Lower lobe of right lung (tissue), 2 donors: ENCODE data around the gene MED12L. TPM values are rescaled to one million over a fixed set of nuclear protein-coding genes. Genes with fewer than 3 reads are reported as not detected.

Source experiments
- ATAC-seq, 2 donors: fragments of 200-7000 bp; cut with Tn5 transposase; one replicate each; pipeline ENCODE4 v1.9.1; 2020 to 2022; ENCODE audit warnings: mild to moderate bottlenecking in 2 of 2, moderate library complexity in 2 of 2
- DNase-seq: peaks from one replicate; pipeline ENCODE4 v3.0.0-alpha.2; 2020
- H3K27ac ChIP-seq: fragments of 200-600 bp; one replicate; pipeline ENCODE4 v1.8.0; 2022
- H3K27me3 ChIP-seq: fragments of 200-600 bp; one replicate; pipeline ENCODE4 v1.8.0; 2022; ENCODE audit warnings: low read depth
- H3K36me3 ChIP-seq: fragments of 200-600 bp; one replicate; pipeline ENCODE4 v1.8.0; 2022; ENCODE audit warnings: mild to moderate bottlenecking
- H3K4me1 ChIP-seq: fragments of 200-600 bp; one replicate; pipeline ENCODE4 v1.8.0; 2022
- H3K4me3 ChIP-seq: fragments of 200-600 bp; one replicate; pipeline ENCODE4 v1.8.0; 2022; ENCODE audit warnings: mild to moderate bottlenecking
- H3K9me3 ChIP-seq: fragments of 200-600 bp; one replicate; pipeline ENCODE4 v1.8.0; 2022
- intact Hi-C: fragments of 100-400 bp; cut with DNase I; formaldehyde crosslinking; loops from one replicate; pipeline ENCODE4 v1.11.0; 2022
- total RNA-seq: library from RNA; stranded (reverse); fragmentation: NEBNext Ultra II Directional; extraction: Animal tissue kit (Norgen Biotek cat#: 25700); gene quantifications from one replicate; pipeline ENCODE4 v1.2.1, GENCODE V29; 2021
- TF ChIP-seq, protein P1 (sequence below): fragments of 200-600 bp; IDR thresholded peaks from one replicate; pipeline ENCODE4 v1.8.0; 2022; ENCODE audit warnings: antibody characterized with exemption, mild to moderate bottlenecking
- donor health status: DM: no; HTN: yes; CAD: no; lungs with severe emphysema.

Gene MED12L
- total RNA-seq, 1 donor from 2014 or later: 0.44 TPM

DNA sequence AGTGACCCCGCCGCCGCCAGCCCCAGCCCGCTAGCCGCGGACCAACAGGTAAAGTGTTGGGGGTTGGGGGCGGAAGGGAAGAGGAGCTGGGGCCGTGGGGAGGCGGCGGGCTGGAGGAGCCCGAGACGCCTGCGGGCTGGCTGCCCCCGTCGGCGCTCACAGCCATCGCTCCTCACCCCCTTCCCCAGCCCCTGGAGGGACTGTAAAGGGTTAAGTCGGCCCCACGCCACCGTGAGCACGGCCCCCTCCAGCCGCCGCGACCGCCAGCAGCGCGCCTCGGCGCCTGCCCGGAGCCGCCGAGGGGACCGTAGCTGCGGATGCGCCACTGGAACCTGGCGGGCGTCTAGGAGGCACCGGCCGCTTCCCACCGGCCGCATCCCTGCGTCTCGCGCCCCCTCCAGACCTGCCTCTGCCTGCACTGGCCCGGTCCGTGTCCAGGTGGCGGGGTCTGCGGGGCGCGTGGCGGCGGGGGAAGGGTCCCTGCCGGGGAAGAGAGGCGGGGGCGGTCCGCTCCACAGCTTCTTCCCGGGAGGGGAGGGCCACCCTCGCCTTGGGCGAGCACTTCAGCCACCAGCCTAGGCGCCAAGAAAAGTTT is 522 bp downstream of the MED12L start:
- Histone ChIP-seq H3K27me3 (peaks cover 41% of the 10 kb centered on the region), H3K36me3 (no peaks in the 10 kb centered on the region), H3K4me3 (peak overlapping the region; percentile 61), H3K27ac (no peak overlapping the region), H3K9me3 (no peaks in the 10 kb centered on the region), H3K4me1 (peaks cover 21% of the 10 kb centered on the region)
- ATAC-seq: peak; percentile 55 to 57
- TF ChIP-seq, protein P1, sequence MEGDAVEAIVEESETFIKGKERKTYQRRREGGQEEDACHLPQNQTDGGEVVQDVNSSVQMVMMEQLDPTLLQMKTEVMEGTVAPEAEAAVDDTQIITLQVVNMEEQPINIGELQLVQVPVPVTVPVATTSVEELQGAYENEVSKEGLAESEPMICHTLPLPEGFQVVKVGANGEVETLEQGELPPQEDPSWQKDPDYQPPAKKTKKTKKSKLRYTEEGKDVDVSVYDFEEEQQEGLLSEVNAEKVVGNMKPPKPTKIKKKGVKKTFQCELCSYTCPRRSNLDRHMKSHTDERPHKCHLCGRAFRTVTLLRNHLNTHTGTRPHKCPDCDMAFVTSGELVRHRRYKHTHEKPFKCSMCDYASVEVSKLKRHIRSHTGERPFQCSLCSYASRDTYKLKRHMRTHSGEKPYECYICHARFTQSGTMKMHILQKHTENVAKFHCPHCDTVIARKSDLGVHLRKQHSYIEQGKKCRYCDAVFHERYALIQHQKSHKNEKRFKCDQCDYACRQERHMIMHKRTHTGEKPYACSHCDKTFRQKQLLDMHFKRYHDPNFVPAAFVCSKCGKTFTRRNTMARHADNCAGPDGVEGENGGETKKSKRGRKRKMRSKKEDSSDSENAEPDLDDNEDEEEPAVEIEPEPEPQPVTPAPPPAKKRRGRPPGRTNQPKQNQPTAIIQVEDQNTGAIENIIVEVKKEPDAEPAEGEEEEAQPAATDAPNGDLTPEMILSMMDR: no peak
- DNase-seq: peak; percentile 53
- intact Hi-C loops: no loop called here

DNA sequence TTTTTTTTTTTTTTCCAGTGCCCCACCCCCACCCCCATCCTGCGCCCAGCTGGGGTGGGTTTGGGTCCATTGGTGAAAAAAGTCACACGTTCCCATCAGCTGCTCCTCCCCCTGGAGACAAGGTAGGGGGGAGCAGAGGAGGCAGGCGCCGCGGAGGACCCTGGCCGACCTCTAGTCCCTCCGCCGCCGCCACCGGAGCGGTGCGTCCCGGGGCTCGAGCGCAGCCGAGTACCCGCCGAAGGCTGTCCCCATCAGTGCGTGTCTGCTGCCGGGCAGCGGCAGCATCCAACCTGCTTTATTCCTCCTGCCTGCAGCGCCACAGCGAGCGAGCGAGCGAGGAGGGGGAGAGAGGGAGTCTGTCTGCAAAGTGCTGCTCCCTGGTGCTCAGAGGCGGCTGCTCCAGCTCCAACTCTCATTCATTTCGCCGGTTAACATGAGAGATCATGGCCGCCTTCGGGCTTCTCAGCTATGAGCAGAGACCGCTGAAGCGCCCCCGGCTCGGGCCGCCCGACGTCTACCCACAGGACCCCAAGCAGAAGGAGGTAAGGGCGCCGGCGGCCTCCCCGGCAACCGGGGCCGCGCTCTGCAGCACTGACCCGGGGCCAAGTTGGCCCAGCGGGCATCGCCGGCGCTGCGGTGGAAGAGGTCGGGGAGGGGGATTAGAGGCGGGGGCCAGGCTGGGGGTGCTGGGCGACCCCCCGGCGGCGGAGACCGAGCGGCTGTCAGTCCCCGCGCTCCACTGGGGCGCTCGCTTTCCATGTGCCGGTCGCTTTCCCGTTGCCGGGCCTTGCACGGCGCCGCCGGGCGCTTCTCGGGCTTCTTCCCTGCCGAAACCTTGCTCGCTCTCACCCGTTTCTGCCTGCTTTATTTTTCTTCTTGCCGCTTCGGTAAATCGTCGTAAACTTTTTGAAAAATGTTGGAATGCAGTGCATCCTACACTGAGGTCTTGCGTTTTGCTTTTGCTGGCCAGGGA is 1.3 kb downstream of the MED12L start:
- Histone ChIP-seq H3K9me3 (no peaks in the 10 kb centered on the region), H3K4me3 (peak overlapping the region; percentile 61), H3K4me1 (peaks cover 21% of the 10 kb centered on the region), H3K27ac (no peak overlapping the region), H3K27me3 (peaks cover 41% of the 10 kb centered on the region), H3K36me3 (no peaks in the 10 kb centered on the region)
- TF ChIP-seq, protein P1: peak; percentile 35
- intact Hi-C loops: no loop called here
- DNase-seq: peak; percentile 74
- peak; percentile 78 to 82 for ATAC-seq

- no peak overlapping the region for H3K4me3 ChIP-seq
- peaks cover 21% of the 10 kb centered on the region for H3K4me1 ChIP-seq
- ATAC-seq (no peak), DNase-seq (no peak)
- H3K9me3 ChIP-seq: no peaks in the 10 kb centered on the region
- H3K27ac ChIP-seq: no peak overlapping the region
- intact Hi-C loops: no loop called here
- TF ChIP-seq, protein P1: no peak
- H3K36me3 ChIP-seq: no peaks in the 10 kb centered on the region
- peaks cover 40% of the 10 kb centered on the region for H3K27me3 ChIP-seq
Measured at GRCh38 chr3:151087648-151088047, 2.2 kb downstream of the MED12L start.

DNA sequence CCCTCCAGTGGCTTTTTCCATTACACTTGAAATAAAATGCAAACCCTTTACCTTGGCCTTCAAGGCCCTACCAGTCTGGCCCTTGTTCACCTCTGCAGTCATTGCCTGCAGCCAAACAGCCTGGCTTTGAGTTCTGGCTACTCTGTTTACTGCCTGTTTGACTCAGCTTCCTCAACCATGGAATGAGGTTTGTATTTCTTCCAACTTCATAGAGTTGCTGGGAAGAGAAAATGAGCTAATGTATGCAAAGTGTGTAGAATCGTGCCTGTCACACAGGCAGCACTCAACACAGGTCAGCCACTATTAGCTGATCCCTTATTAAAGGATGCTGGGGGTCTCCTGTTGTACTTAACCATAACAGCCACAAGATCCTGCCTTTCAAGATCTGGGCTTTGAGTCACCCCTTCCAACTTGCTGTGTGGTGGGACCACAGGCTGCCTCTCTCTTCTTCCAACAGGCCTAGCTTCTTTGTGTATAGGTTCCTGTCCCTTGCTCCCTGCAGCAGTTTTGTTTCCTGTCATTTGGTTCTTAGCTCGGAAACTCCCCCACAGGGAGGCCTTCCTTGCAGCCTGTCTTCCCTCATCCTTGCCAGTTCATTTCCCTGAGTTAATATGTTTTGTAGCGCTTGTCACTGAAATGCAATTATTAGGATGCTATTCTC is 6.4 kb downstream of the MED12L start:
- Histone ChIP-seq H3K36me3 (no peaks in the 10 kb centered on the region), H3K27me3 (peaks cover 7% of the 10 kb centered on the region), H3K9me3 (no peaks in the 10 kb centered on the region), H3K27ac (no peak overlapping the region), H3K4me1 (peaks cover 5% of the 10 kb centered on the region), H3K4me3 (no peak overlapping the region)
- intact Hi-C loops: no loop called here
- DNase-seq: no peak
- TF ChIP-seq, protein P1: no peak
- ATAC-seq: no peak

DNA sequence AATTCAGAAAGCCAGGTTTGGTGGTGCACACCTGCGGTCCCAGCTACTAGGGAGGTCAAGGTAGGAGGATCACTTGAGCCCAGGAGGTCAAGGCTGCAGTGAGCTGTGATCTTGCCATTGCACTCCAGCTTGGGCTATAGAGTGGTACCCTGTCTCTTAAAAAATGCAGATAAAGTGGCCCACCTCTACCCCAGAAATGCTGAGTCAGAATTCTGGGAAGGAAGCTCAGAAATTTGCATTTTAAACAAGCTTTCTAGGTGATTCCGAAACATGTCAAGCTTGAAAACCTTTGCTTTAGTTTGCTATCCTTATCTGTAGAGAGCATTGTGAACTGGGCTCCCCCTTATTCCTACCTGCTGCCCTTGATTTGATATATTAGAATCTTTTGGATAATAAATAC is 7.7 kb downstream of the MED12L start:
- no peaks in the 10 kb centered on the region for H3K4me1 ChIP-seq
- ATAC-seq: no peak
- peaks cover 2% of the 10 kb centered on the region for H3K27me3 ChIP-seq
- no peak overlapping the region for H3K27ac ChIP-seq
- intact Hi-C loops: no loop called here
- TF ChIP-seq, protein P1: no peak
- H3K9me3 ChIP-seq: no peaks in the 10 kb centered on the region
- H3K4me3 ChIP-seq: no peak overlapping the region
- no peak for DNase-seq
- H3K36me3 ChIP-seq: no peaks in the 10 kb centered on the region
